ENCODE measurements around the gene TTLL10.

The TTLL10 gene

DNA sequence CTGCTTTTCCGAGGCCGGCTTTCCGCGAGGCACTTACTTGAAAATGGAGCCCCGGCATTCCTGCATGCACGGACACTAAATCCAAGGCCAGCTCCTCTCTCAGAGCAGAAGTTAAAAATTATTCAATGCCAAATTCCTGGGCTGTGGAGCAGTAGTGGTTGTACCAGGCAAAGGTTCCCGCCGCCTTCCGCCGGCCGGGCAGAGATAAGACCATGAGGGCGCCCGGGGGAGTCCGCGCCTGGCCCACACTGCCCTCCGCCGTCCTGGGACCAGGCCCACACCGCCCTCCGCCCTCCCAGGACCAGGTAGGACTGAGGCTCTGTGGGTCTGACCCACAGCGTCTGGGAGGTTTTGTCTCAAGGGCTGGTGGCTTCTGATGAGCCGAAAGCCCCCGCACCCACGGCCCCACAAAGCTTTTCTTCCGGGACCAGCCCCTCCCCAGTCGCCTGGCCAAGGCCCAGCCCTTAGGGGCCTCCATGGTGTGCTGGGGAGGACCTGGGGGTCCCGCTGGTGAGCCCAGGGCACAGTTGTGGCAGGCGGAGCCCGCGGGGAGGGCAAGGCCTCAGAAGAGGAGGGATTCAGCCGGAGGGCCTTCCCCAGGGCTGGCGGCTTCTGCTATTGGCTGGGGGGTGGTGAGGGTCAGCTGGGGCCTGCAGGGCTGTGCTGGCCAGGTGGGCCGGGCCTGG, 45.1 kb upstream of the TTLL10 start:
- no peak overlapping the region for H3K4me3 ChIP-seq (replicated peaks in 1 of 2; ENCODE audit: low read depth in 2 of 2, low read length in 2 of 2)
- TF ChIP-seq, protein P1, sequence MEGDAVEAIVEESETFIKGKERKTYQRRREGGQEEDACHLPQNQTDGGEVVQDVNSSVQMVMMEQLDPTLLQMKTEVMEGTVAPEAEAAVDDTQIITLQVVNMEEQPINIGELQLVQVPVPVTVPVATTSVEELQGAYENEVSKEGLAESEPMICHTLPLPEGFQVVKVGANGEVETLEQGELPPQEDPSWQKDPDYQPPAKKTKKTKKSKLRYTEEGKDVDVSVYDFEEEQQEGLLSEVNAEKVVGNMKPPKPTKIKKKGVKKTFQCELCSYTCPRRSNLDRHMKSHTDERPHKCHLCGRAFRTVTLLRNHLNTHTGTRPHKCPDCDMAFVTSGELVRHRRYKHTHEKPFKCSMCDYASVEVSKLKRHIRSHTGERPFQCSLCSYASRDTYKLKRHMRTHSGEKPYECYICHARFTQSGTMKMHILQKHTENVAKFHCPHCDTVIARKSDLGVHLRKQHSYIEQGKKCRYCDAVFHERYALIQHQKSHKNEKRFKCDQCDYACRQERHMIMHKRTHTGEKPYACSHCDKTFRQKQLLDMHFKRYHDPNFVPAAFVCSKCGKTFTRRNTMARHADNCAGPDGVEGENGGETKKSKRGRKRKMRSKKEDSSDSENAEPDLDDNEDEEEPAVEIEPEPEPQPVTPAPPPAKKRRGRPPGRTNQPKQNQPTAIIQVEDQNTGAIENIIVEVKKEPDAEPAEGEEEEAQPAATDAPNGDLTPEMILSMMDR (IDR thresholded peaks at IDR 0.05; ENCODE audit: low read depth, low read length), result no peak
- no peak for DNase-seq (ENCODE audit: low read depth in 2 of 2)

DNA sequence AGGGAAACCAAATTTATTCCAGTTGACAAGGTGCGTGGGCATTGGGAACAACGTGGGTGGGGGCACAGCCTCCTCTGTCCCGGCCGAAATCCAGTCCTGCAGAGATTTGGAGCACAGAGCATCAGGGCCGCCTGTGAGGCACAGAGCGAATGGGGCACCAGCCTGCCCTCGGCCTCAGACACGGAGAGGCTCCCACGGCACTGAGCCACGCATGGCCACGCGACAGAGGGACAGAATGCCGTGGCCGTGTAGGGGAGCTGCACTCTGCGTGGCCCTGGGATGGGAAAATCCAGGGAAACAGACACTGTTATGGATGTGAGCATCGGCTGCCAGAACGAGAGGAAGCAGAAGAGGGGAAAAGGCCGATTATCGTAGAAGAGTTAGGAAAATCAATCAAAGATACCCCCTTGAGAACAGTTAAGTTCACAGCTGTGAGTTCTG, 44.3 kb upstream of the TTLL10 start:
- TF ChIP-seq, protein P1 (IDR thresholded peaks at IDR 0.05; ENCODE audit: low read depth, low read length), result no peak
- no peak for DNase-seq (ENCODE audit: low read depth in 2 of 2)
- no peak overlapping the region for H3K4me3 ChIP-seq (replicated peaks in 1 of 2; ENCODE audit: low read depth in 2 of 2, low read length in 2 of 2)

DNA sequence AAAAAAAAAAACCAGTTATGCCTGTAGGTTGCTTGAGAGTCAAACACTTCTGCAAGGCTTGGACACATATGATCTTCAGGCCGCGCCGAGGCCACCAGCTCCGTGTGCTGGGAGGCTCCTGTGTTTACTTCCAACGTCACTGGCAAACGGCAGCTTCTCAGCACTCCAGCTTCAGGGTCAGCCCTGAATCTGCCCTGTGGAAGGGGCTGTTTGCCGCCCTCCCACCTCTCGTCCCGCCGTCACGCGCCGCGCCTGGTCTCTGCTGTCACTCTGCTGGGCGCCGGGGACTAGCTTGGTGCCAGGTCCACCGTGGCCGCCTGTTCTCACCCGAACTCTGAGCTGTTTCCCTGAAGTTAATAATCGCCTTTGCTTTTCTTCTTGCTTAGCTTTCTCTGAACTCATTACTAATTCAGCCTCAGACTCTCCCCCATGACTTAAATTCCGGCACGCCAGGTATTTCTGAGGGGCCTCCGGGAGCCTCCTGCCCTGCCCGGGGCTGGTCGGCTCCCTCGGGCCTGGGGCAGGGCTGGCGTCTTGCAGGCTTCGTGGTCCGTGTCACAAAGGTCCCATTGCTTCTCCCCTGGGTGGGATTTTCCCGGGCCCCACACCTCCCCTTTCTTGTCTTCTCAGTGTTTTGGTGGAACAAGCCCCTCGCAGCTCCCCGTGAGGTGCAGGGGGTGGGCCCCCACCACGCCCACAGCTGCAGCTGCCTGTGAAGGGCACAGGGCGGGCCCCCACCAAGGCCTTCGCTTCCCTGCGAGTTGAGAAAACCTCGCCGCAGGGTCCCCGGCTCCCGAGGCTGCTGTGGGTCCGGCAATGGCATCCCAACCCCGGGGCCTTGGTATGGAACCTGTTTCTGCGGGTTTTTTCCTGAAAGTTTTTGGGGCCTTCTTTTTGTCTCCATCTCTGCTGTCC, 43.2 kb upstream of the TTLL10 start:
- H3K4me3 ChIP-seq (replicated peaks in 1 of 2; ENCODE audit: low read depth in 2 of 2, low read length in 2 of 2), result no peak overlapping the region
- DNase-seq (ENCODE audit: low read depth in 2 of 2), result no peak
- TF ChIP-seq, protein P1 (IDR thresholded peaks at IDR 0.05; ENCODE audit: low read depth, low read length), result no peak

DNA sequence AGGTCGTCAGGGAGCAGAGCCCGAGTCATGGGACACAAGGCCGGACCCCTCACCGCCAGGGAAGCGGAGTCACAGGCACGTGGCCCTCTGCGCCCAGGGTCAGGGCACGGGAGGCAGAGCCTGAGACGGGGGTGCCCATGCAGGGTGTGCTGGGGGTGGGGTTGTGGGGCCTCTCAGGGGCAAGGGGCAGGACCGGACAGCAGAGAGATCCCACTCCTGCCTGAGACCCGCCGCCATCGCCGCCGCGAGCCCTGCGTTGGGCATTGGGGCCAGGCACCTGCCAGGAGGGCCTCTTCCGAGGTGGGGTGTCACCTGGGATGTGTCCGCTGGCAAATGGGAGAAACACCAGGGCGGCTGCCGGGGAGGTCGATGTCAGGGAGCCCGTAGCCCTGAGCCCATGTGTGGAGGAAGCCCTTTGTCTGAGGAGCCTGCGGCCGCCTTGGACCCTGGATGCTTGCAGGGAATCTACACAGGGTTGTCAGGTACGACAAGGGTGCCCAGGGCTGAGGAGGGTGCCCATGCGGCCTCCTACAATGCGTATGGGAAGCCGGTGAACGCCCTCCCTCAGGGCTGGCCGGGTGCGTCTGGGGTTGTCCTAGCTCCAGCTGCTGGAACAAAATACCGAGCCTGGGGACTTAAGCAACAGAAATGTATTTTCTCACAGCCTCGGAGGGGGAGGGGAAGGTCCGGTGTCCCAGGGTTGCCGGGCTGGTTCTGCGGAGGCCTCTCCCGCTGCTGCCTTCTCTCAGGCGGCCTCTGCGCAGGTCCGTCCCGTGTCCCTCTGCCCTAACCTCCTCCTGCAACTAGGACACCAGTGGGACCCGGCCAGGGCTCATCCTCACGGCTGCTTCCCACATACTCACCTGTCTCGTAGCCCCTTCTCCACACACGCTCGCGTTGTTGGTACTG, 41.4 kb upstream of the TTLL10 start:
- TF ChIP-seq, protein P1 (IDR thresholded peaks at IDR 0.05; ENCODE audit: low read depth, low read length), result no peak
- no peak for DNase-seq (ENCODE audit: low read depth in 2 of 2)
- H3K4me3 ChIP-seq (replicated peaks in 1 of 2; ENCODE audit: low read depth in 2 of 2, low read length in 2 of 2), result no peak overlapping the region

DNA sequence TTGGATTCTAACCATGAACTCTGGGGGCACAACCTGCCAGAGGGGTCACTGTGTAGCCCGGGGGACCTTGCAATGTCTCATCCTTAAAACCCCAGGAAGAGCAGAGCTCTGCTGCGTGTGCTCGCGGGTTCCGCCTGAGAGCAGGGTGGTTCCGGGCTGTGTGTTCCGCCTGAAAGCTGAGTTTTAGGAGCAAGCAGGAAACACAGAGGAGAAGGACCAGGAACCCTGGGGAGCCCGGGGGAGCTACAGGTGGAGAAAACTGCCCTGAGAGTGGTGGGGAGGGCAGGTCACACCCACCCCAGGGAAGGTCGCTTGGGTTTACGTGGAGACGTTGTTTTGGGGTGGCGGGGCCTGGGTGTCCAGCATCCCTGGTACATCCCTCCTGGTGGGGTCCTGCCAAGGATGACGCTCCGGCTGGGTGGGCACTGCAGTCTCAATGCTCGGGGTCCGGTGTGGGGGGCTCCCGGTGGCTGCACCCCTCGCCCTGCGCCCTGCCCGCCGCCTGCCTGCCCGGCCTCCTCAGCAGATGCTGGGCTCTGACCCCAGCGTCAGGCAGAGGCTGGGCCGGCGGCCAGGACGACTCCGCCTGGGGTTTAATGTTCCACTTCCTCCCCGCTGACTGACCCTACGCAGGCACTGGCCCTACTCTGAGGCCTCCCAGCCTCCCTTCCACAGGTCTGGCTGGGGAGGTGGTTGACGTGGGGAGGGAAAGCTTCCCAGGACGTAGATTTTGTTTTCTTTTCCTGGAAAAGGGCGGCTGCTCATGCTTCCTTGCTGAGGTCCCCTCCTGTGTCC, 40.5 kb upstream of the TTLL10 start:
- H3K4me3 ChIP-seq (replicated peaks in 1 of 2; ENCODE audit: low read depth in 2 of 2, low read length in 2 of 2), result no peak overlapping the region
- TF ChIP-seq, protein P1 (IDR thresholded peaks at IDR 0.05; ENCODE audit: low read depth, low read length), result no peak
- DNase-seq (ENCODE audit: low read depth in 2 of 2), result peak; percentile 17 to 45
